Heart left ventricle (tissue), 16 donors: ENCODE results near the gene HMX2. TPM values are rescaled to one million over a fixed set of nuclear protein-coding genes. Genes with fewer than 3 reads are reported as not detected.

Experiments
- ATAC-seq, 4 donors: fragments of 200-7000 bp; cut with Tn5 transposase; one replicate each; pipeline ENCODE4 v1.9.1; 2020 to 2022; ENCODE audit warnings: moderate library complexity in 4 of 4, mild to moderate bottlenecking in 3 of 4, moderate number of reproducible peaks in 1 of 4
- DNase-seq, 5 donors: peaks; one replicate each; pipeline ENCODE4 v3.0.0-alpha.2; 2020
- H3K27ac ChIP-seq, 12 donors: fragments of 200-600 bp; sonication (generic) in 4 of 12; one replicate each; pipeline versions ENCODE4 v1.5.0 to v1.8.0; 2016 to 2022; ENCODE audit warnings: mild to moderate bottlenecking in 2 of 12
- H3K27me3 ChIP-seq, 9 donors: fragments of 200-600 bp; sonication (generic) in 2 of 9; one replicate each; pipeline versions ENCODE4 v1.5.1 to v1.8.0; 2016 to 2022; ENCODE audit warnings: mild to moderate bottlenecking in 3 of 9
- H3K36me3 ChIP-seq, 9 donors: fragments of 200-600 bp; sonication (generic) in 2 of 9; one replicate each; pipeline versions ENCODE4 v1.5.0 to v1.8.0; 2018 to 2022; ENCODE audit warnings: mild to moderate bottlenecking in 2 of 9
- H3K4me1 ChIP-seq, 12 donors: fragments of 200-600 bp; sonication (generic) in 4 of 12; one replicate each; pipeline versions ENCODE4 v1.5.0 to v1.8.0; 2016 to 2022; ENCODE audit warnings: mild to moderate bottlenecking in 3 of 12
- H3K4me3 ChIP-seq, 12 donors: fragments of 200-600 bp; sonication (generic) in 4 of 12; one replicate each; pipeline versions ENCODE4 v1.5.0 to v1.8.0; 2017 to 2022; ENCODE audit warnings: mild to moderate bottlenecking in 9 of 12, moderate library complexity in 4 of 12
- H3K9me3 ChIP-seq, 12 donors: fragments of 200-600 bp; sonication (generic) in 4 of 12; one replicate each; pipeline versions ENCODE4 v1.5.0 to v1.8.0; 2016 to 2022; ENCODE audit warnings: mild to moderate bottlenecking in 1 of 12
- CTCF ChIP-seq, 12 donors: fragments of 200-600 bp; sonication (generic) in 4 of 12; IDR thresholded peaks; one replicate each; pipeline versions ENCODE4 v1.5.0 to v1.8.0; 2018 to 2022; ENCODE audit warnings: antibody characterized with exemption in 12 of 12, mild to moderate bottlenecking in 5 of 12
- POLR2A ChIP-seq, 2 donors: fragments of 450-650 bp; IDR thresholded peaks; one replicate each; pipeline ENCODE4 v1.6.1; 2017; ENCODE audit warnings: antibody characterized with exemption in 2 of 2, mild to moderate bottlenecking in 2 of 2, moderate library complexity in 2 of 2
- WGBS, 4 donors: extraction: QIAGEN DNeasy Blood & Tissue Kit in 2 of 4; methylation state at CpG; one replicate each; pipeline versions ENCODE4 v1.1.5 to v1.1.7; 2013 to 2018; 5-methylcytosine and 5-hydroxymethylcytosine counted together
- intact Hi-C, 10 donors: fragments of 100-400 bp; cut with DNase I; formaldehyde crosslinking; loops; one replicate each; pipeline versions ENCODE4 v1.11.1 to v1.14.2; 2022
- polyA plus RNA-seq, 2 donors: library from polyadenylated mRNA; stranded (reverse); fragments of 200-250 nt; gene quantifications; one replicate each; pipeline ENCODE4 v1.2.3, GENCODE V29; 2013
- total RNA-seq, 9 donors: library from RNA; depleted of rRNA in 2 of 9; stranded (reverse); fragments of >200 nt in 2 of 9; fragmentation: NEBNext Ultra II Directional in 3 of 9; extraction: Animal tissue kit (Norgen Biotek cat#: 25700) in 3 of 9; gene quantifications; one replicate each; pipeline versions ENCODE4 v1.1.0 to v1.2.4, GENCODE V29; 2016 to 2023
- donor health status: ischemic (EF 13 %, LVEDD 7.1; RV severe dilation, severe dysfunction).
- donor health status: healthy with polysubstance abuse.
- donor health status: DM: no; HTN: yes; CAD: no.
- donor health status: DM: no; HTN: no; CAD: no.
- donor health status: ischemic (EF 25% LVEDD 6.9; RV normal size, moderate dysfunction).
- donor health status: ischemic (EF 25% LVEDD 5.7; RV mildly dilated, moderate dysfunction).
- donor health status: healthy.
- donor health status: DM: yes; HTN: yes; CAD: no.
- donor health status: ischemic (EF 35%, LVEDD 5.7; RV mildly dilated, moderate dysfunction).
- donor health status: nonischemic (EF 11% LVEDD 7.7; RV severe dilation, severe dysfunction).
- donor health status: DM: yes; HTN: yes; CAD: no.
- donor health status: PGD.
- donor health status: ischemic (EF 29% LVEDD 5.4; RV normal size, mild dysfunction).
- donor health status: nonischemic (EF 23%, LVEDD 6.1; RV moderate dilation, normal function).

The HMX2 gene
- total and polyA plus RNA-seq, 11 donors = not detected

GRCh38 chr10:123102673-123103072 is 45.3 kb upstream of the HMX2 start:
- H3K9me3 ChIP-seq = no peaks in the 10 kb centered on the region
- no peaks in the 10 kb centered on the region for H3K36me3 ChIP-seq
- no peaks in the 10 kb centered on the region for H3K4me1 ChIP-seq
- H3K27ac ChIP-seq = no peak overlapping the region
- TF ChIP-seq POLR2A (IDR thresholded peaks at IDR 0.05) = no peak
- TF ChIP-seq CTCF (IDR thresholded peaks at IDR 0.05) = no peak
- H3K4me3 ChIP-seq = no peak overlapping the region
- WGBS, 4 donors = 32 to 75% (median 45%) methylated on average over 1 to 2 of the region's 2 CpGs; no CpG with 5 or more reads in 1 of the 4 donors
- ATAC-seq (peak in 1 of 4 donors; percentile 31), DNase-seq (no peak)
- peaks cover 0 to 29% (median 0%) of the 10 kb centered on the region in 9 donors for H3K27me3 ChIP-seq
- intact Hi-C loops = no loop called here

- no peak for ATAC-seq
- H3K4me3 ChIP-seq = no peak overlapping the region
- H3K36me3 ChIP-seq = no peaks in the 10 kb centered on the region
- WGBS, 4 donors = 78 to 85% (median 80%) methylated on average over 9 of the region's 9 CpGs
- H3K27ac ChIP-seq = no peak overlapping the region
- intact Hi-C loops = no loop called here
- no peak for TF ChIP-seq POLR2A (IDR thresholded peaks at IDR 0.05)
- no peak for TF ChIP-seq CTCF (IDR thresholded peaks at IDR 0.05)
- H3K9me3 ChIP-seq = no peaks in the 10 kb centered on the region
- no peak for DNase-seq
- peaks cover 0 to 30% (median 0%) of the 10 kb centered on the region in 9 donors for H3K27me3 ChIP-seq
- H3K4me1 ChIP-seq = no peaks in the 10 kb centered on the region
Measured at GRCh38 chr10:123103944-123104343, 44.0 kb upstream of the HMX2 start.

- TF ChIP-seq CTCF (IDR thresholded peaks at IDR 0.05) (no peak), POLR2A (IDR thresholded peaks at IDR 0.05) (no peak)
- Histone ChIP-seq H3K36me3 (no peaks in the 10 kb centered on the region), H3K9me3 (no peaks in the 10 kb centered on the region), H3K27me3 (peaks cover 0 to 51% (median 2%) of the 10 kb centered on the region in 9 donors), H3K27ac (no peak overlapping the region), H3K4me1 (no peaks in the 10 kb centered on the region), H3K4me3 (no peak overlapping the region)
- ATAC-seq (no peak), DNase-seq (no peak)
- 69 to 78% (median 71%) methylated on average over 7 of the region's 7 CpGs for WGBS, 4 donors
- intact Hi-C loops = no loop called here
Measured at GRCh38 chr10:123109466-123109865, 38.5 kb upstream of the HMX2 start.

GRCh38 chr10:123117644-123118417 is 30.1 kb upstream of the HMX2 start:
- H3K9me3 ChIP-seq = no peaks in the 10 kb centered on the region
- WGBS, 4 donors = 11 to 18% (median 12%) methylated on average over 21 to 26 of the region's 26 CpGs
- no peak overlapping the region for H3K4me3 ChIP-seq
- H3K27me3 ChIP-seq = peaks cover 7 to 75% (median 24%) of the 10 kb centered on the region in 9 donors
- ATAC-seq (peak in 1 of 4 donors; percentile 22), DNase-seq (no peak)
- no peak overlapping the region for H3K27ac ChIP-seq
- intact Hi-C loops = no loop called here
- H3K36me3 ChIP-seq = no peaks in the 10 kb centered on the region
- TF ChIP-seq CTCF (IDR thresholded peaks at IDR 0.05) = no peak
- no peak for TF ChIP-seq POLR2A (IDR thresholded peaks at IDR 0.05)
- peaks cover 0 to 4% (median 0%) of the 10 kb centered on the region in 12 donors for H3K4me1 ChIP-seq
